ENCODE data around the gene PPP1R10. TPM values are rescaled to one million over a fixed set of nuclear protein-coding genes. Genes with fewer than 3 reads are reported as not detected.

PPP1R10 gene
- total and polyA plus RNA-seq, 2 of the 13 experiments (the other 11 are each of a cell fraction or from before 2014, with no cell fraction given), result 26.3 to 38.4 TPM

DNA sequence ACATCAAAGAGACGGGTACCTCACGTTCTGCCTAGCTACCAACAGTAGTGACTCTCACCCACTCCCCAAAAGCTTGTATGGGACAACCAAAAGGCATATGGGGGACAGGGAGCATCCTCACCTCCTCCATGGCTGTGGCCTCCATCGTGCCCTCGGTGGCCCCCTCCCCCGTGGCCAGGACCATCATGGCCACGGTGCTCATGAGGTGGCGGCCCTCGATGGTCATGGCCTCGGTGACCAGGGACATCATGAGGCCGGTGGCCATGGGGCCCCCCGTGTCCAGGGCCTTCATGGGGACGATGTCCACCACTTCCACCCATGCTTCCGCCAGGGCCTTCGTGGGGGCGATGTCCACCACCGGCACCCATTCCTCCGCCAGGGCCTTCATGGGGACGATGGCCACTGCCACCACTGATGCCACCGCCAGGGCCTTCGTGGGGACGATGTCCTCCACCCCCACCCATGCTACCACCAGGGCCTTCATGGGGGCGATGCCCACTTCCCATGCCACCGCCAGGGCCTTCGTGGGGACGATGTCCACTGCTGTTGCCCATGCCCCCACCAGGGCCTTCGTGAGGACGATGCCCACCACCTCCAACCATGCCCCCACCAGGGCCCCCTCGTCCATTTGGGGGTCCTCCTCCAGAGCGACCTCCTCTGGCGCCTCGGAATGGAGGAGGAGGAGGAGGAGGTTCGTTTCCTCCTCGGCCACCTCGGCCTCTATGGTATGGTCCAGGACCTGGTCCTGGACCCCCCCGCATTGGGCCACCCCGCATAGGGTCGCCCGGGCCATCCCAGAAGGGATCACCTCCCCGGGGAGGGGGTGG is 15.0 kb downstream of the PPP1R10 start (continued):
- no peak for TF ChIP-seq ZNF431 (CRISPR knock-in tag; IDR thresholded peaks at IDR 0.05; ENCODE audit: borderline replicate concordance, low read depth)
- TF ChIP-seq ZNF644 (CRISPR knock-in tag; IDR thresholded peaks at IDR 0.05; ENCODE audit: low read depth), result no peak
- peak; percentile 99 for TF ChIP-seq AGO2 (optimal IDR thresholded peaks at IDR 0.05; ENCODE audit: low read depth, low read length)
- no peak for TF ChIP-seq RORA (CRISPR knock-in tag; IDR thresholded peaks at IDR 0.05)
- TF ChIP-seq ZNF335 (CRISPR knock-in tag; IDR thresholded peaks at IDR 0.05), result no peak
- TF ChIP-seq, protein P1, sequence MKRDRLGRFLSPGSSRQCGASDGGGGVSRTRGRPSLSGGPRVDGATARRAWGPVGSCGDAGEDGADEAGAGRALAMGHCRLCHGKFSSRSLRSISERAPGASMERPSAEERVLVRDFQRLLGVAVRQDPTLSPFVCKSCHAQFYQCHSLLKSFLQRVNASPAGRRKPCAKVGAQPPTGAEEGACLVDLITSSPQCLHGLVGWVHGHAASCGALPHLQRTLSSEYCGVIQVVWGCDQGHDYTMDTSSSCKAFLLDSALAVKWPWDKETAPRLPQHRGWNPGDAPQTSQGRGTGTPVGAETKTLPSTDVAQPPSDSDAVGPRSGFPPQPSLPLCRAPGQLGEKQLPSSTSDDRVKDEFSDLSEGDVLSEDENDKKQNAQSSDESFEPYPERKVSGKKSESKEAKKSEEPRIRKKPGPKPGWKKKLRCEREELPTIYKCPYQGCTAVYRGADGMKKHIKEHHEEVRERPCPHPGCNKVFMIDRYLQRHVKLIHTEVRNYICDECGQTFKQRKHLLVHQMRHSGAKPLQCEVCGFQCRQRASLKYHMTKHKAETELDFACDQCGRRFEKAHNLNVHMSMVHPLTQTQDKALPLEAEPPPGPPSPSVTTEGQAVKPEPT (CRISPR knock-in tag; IDR thresholded peaks at IDR 0.05; ENCODE audit: low read depth), result no peak
- TF ChIP-seq, protein P2, sequence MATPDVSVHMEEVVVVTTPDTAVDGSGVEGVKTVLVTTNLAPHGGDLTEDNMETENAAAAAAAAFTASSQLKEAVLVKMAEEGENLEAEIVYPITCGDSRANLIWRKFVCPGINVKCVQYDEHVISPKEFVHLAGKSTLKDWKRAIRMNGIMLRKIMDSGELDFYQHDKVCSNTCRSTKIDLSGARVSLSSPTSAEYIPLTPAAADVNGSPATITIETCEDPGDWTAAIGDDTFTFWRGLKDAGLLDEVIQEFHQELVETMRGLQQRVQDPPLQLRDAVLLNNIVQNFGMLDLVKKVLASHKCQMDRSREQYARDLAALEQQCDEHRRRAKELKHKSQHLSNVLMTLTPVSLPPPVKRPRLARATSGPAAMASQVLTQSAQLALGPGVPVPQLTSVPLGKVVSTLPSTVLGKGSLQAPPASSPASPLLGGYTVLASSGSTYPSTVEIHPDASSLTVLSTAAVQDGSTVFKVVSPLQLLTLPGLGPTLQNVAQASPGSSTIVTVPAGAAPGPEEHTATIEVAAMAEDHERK (CRISPR knock-in tag; IDR thresholded peaks at IDR 0.05; ENCODE audit: low read depth), result no peak
- TF ChIP-seq ZNF235 (CRISPR knock-in tag; IDR thresholded peaks at IDR 0.05; ENCODE audit: borderline replicate concordance), result no peak
- TF ChIP-seq, protein P3, sequence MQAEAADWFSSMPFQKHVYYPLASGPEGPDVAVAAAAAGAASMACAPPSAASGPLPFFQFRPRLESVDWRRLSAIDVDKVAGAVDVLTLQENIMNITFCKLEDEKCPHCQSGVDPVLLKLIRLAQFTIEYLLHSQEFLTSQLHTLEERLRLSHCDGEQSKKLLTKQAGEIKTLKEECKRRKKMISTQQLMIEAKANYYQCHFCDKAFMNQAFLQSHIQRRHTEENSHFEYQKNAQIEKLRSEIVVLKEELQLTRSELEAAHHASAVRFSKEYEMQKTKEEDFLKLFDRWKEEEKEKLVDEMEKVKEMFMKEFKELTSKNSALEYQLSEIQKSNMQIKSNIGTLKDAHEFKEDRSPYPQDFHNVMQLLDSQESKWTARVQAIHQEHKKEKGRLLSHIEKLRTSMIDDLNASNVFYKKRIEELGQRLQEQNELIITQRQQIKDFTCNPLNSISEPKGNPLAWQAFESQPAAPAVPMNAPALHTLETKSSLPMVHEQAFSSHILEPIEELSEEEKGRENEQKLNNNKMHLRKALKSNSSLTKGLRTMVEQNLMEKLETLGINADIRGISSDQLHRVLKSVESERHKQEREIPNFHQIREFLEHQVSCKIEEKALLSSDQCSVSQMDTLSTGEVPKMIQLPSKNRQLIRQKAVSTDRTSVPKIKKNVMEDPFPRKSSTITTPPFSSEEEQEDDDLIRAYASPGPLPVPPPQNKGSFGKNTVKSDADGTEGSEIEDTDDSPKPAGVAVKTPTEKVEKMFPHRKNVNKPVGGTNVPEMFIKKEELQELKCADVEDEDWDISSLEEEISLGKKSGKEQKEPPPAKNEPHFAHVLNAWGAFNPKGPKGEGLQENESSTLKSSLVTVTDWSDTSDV (CRISPR knock-in tag; IDR thresholded peaks at IDR 0.05), result 0 out of 2 replicates have a peak, but pooled peaks have one; percentile 27
- no peak for TF ChIP-seq ZNF263 (CRISPR knock-in tag; IDR thresholded peaks at IDR 0.05)
- TF ChIP-seq TCF7 (IDR thresholded peaks at IDR 0.05; ENCODE audit: low read depth), result no peak
- TF ChIP-seq, protein P4, sequence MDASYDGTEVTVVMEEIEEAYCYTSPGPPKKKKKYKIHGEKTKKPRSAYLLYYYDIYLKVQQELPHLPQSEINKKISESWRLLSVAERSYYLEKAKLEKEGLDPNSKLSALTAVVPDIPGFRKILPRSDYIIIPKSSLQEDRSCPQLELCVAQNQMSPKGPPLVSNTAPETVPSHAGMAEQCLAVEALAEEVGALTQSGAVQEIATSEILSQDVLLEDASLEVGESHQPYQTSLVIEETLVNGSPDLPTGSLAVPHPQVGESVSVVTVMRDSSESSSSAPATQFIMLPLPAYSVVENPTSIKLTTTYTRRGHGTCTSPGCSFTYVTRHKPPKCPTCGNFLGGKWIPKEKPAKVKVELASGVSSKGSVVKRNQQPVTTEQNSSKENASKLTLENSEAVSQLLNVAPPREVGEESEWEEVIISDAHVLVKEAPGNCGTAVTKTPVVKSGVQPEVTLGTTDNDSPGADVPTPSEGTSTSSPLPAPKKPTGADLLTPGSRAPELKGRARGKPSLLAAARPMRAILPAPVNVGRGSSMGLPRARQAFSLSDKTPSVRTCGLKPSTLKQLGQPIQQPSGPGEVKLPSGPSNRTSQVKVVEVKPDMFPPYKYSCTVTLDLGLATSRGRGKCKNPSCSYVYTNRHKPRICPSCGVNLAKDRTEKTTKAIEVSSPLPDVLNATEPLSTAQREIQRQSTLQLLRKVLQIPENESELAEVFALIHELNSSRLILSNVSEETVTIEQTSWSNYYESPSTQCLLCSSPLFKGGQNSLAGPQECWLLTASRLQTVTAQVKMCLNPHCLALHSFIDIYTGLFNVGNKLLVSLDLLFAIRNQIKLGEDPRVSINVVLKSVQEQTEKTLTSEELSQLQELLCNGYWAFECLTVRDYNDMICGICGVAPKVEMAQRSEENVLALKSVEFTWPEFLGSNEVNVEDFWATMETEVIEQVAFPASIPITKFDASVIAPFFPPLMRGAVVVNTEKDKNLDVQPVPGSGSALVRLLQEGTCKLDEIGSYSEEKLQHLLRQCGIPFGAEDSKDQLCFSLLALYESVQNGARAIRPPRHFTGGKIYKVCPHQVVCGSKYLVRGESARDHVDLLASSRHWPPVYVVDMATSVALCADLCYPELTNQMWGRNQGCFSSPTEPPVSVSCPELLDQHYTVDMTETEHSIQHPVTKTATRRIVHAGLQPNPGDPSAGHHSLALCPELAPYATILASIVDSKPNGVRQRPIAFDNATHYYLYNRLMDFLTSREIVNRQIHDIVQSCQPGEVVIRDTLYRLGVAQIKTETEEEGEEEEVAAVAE (CRISPR knock-in tag; IDR thresholded peaks at IDR 0.05; ENCODE audit: borderline replicate concordance), result no peak
- TF ChIP-seq, protein P5, sequence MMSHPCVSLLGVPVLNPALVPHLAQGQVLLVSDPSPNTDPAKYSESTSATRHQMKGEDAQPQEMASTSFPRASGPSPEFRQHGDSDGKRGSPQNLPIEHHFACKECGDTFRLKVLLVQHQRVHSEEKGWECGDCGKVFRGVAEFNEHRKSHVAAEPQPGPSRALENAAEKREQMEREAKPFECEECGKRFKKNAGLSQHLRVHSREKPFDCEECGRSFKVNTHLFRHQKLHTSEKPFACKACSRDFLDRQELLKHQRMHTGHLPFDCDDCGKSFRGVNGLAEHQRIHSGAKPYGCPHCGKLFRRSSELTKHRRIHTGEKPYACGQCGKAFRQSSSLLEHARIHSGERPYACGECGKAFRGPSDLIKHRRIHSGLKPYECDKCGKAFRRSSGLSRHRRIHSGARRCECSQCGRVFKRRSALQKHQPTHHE (CRISPR knock-in tag; IDR thresholded peaks at IDR 0.05; ENCODE audit: borderline replicate concordance), result no peak
- TF ChIP-seq, protein P6, sequence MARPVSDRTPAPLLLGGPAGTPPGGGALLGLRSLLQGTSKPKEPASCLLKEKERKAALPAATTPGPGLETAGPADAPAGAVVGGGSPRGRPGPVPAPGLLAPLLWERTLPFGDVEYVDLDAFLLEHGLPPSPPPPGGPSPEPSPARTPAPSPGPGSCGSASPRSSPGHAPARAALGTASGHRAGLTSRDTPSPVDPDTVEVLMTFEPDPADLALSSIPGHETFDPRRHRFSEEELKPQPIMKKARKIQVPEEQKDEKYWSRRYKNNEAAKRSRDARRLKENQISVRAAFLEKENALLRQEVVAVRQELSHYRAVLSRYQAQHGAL (CRISPR knock-in tag; IDR thresholded peaks at IDR 0.05; ENCODE audit: not compliant biosample characterization), result no peak
- TF ChIP-seq EED (CRISPR knock-in tag; IDR thresholded peaks at IDR 0.05), result no peak
